GM21367 (cell line): ENCODE results near the gene SV2A.
"Not testable (repeated sequence)": the region's sequence is repeated elsewhere in the genome, so short reads cannot be mapped to it uniquely, and the experiment has no call there.

Source experiments
- ATAC-seq: cut with Tn5 transposase; IDR thresholded peaks from one replicate; pipeline ENCODE4 v1.9.1; 2021; ENCODE audit not compliant: unreplicated experiment

SV2A gene

GRCh38 chr1:149917571-149918144 lies at the start of gene SV2A:
TSS of gene SV2A (minus strand) at chr1:149917844. CDS start at chr1:149913840, 4,004 bp downstream.
- ATAC-seq = no peak

- no peak for ATAC-seq
These were observed 49.4 kb upstream of the SV2A start for GRCh38 chr1:149967041-149967440.

GRCh38 chr1:149966405-149966804 lies 48.8 kb upstream of the SV2A start:
- ATAC-seq = no peak

GRCh38 chr1:149965440-149965839 lies 47.8 kb upstream of the SV2A start:
- no peak for ATAC-seq

- no peak for ATAC-seq
These were observed 45.7 kb upstream of the SV2A start for GRCh38 chr1:149963358-149963757.

GRCh38 chr1:149962736-149963135 lies 45.1 kb upstream of the SV2A start:
- ATAC-seq = no peak

- ATAC-seq = no peak
These were observed 44.5 kb upstream of the SV2A start for GRCh38 chr1:149962039-149962647.

- ATAC-seq = not testable (repeated sequence)
These were observed 39.9 kb upstream of the SV2A start for GRCh38 chr1:149957548-149957947.

GRCh38 chr1:149949911-149950310 lies 32.3 kb upstream of the SV2A start:
- ATAC-seq = no peak

- no peak for ATAC-seq
These were observed 27.6 kb upstream of the SV2A start for GRCh38 chr1:149945206-149945605.

GRCh38 chr1:149942885-149943284 lies 25.2 kb upstream of the SV2A start:
- ATAC-seq = no peak

GRCh38 chr1:149942207-149942606 lies 24.6 kb upstream of the SV2A start:
- no peak for ATAC-seq

GRCh38 chr1:149940427-149940826 lies 22.8 kb upstream of the SV2A start:
- no peak for ATAC-seq

- not testable (repeated sequence) for ATAC-seq
These were observed 21.0 kb upstream of the SV2A start for GRCh38 chr1:149938668-149939003.

GRCh38 chr1:149937759-149938158 lies 20.1 kb upstream of the SV2A start:
- ATAC-seq = no peak

- no peak for ATAC-seq
These were observed 19.5 kb upstream of the SV2A start for GRCh38 chr1:149936992-149937705.

- ATAC-seq = no peak
These were observed 18.7 kb upstream of the SV2A start, which contains the start of gene MTMR11 for GRCh38 chr1:149936170-149936991. TSS of gene MTMR11 (minus strand) at chr1:149936879. CDS start at chr1:149936647, 232 bp downstream.

GRCh38 chr1:149934356-149934755 lies 16.7 kb upstream of the SV2A start:
- no peak for ATAC-seq

- no peak for ATAC-seq
These were observed 15.6 kb upstream of the SV2A start for GRCh38 chr1:149933208-149933607.

- ATAC-seq = no peak
These were observed 14.8 kb upstream of the SV2A start for GRCh38 chr1:149932474-149932873.

GRCh38 chr1:149931212-149931790 lies 13.7 kb upstream of the SV2A start:
- ATAC-seq = no peak
